ENCODE measurements around the gene SF3B2.

The SF3B2 gene

DNA sequence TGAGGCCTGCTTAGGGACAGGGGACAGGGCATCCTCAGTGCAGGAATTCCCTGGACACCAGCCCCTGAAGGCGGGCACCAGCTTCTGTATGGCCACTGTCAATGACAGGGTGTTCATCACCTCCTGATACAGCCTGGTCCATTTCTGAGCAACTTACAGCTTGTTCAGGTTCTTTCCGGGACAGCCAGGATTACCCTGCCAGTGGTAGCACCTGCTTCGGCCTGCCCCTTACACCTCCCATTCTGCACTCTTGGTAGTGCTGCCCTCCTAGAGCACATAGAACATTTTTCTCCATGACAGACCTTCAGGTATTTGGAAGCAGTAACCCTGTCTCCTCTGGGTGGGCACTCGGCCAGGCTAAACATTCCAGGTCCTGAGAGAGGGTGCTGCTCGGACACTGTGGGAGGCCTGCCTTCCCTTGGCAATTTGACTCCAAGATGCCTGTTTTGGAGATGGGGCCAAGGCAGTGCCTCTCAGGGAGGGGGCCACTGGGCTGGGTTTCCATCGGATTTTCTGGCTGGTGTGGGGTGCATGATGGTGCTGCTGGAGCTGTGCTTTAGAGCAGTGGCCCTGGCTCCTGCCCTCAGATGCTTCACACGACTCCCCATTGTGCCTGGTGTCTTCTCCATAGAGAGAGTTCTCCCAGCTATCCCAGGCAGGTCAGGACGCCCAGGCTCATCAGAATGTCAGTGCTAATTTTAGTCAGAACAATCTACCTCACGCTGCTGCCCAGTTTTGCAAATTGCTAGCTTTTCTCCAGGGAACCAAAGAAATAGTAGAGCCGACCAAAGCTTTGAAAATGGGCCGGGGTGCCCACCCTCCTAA, 4.4 kb upstream of the SF3B2 start:
- Histone ChIP-seq H3K27me3 (ENCODE audit: control insufficient read depth, insufficient read depth, low read length, poor library complexity, severe bottlenecking) (no peaks in the 10 kb centered on the region), H3K9me3 (ENCODE audit: control insufficient read depth, low read length) (no peaks in the 10 kb centered on the region), H3K4me3 (ENCODE audit: insufficient read depth, low read depth, low read length) (peak overlapping the region; percentile 59), H3K4me1 (ENCODE audit: control insufficient read depth, insufficient read depth, low read length) (peaks cover 26% of the 10 kb centered on the region), H3K36me3 (ENCODE audit: control insufficient read depth, insufficient read depth, low read length) (peaks cover 9% of the 10 kb centered on the region), H3K27ac (ENCODE audit: insufficient read depth, low read depth, low read length, poor library complexity, severe bottlenecking) (no peak overlapping the region)
- 81 to 82% methylated on average over 11 of the region's 11 CpGs for WGBS, 2 experiments

GRCh38 chr11:66048547-66049323, 3.4 kb upstream of the SF3B2 start, which contains the start of gene GAL3ST3:
Gene GAL3ST3, minus strand, starts transcription at chr11:66049161. Its CDS starts 3,746 bp downstream, at chr11:66045415.
- H3K4me1 ChIP-seq (ENCODE audit: control insufficient read depth, insufficient read depth, low read length), result peaks cover 34% of the 10 kb centered on the region
- peak within 1 kb of the TSS; percentile 59 for H3K4me3 ChIP-seq (ENCODE audit: insufficient read depth, low read depth, low read length)
- no peaks in the 10 kb centered on the region for H3K9me3 ChIP-seq (ENCODE audit: control insufficient read depth, low read length)
- WGBS, 2 experiments, result 2 to 3% methylated on average over 37 to 39 of the region's 39 CpGs
- peaks cover 3% of the 10 kb centered on the region for H3K36me3 ChIP-seq (ENCODE audit: control insufficient read depth, insufficient read depth, low read length)
- no peaks in the 10 kb centered on the region for H3K27me3 ChIP-seq (ENCODE audit: control insufficient read depth, insufficient read depth, low read length, poor library complexity, severe bottlenecking)
- H3K27ac ChIP-seq (ENCODE audit: insufficient read depth, low read depth, low read length, poor library complexity, severe bottlenecking), result peak within 1 kb of the TSS; percentile 5

- H3K4me1 ChIP-seq (ENCODE audit: control insufficient read depth, insufficient read depth, low read length), result peaks cover 31% of the 10 kb centered on the region
- H3K36me3 ChIP-seq (ENCODE audit: control insufficient read depth, insufficient read depth, low read length), result peaks cover 18% of the 10 kb centered on the region
- H3K27me3 ChIP-seq (ENCODE audit: control insufficient read depth, insufficient read depth, low read length, poor library complexity, severe bottlenecking), result no peaks in the 10 kb centered on the region
- no peaks in the 10 kb centered on the region for H3K9me3 ChIP-seq (ENCODE audit: control insufficient read depth, low read length)
- peak overlapping the region; percentile 90 for H3K27ac ChIP-seq (ENCODE audit: insufficient read depth, low read depth, low read length, poor library complexity, severe bottlenecking)
- 80 to 91% methylated on average over 4 to 5 of the region's 5 CpGs for WGBS, 2 experiments
- no peak overlapping the region for H3K4me3 ChIP-seq (ENCODE audit: insufficient read depth, low read depth, low read length)
These were observed 1.5 kb upstream of the SF3B2 start for GRCh38 chr11:66050581-66051231.

- Histone ChIP-seq H3K36me3 (ENCODE audit: control insufficient read depth, insufficient read depth, low read length) (peaks cover 24% of the 10 kb centered on the region), H3K4me1 (ENCODE audit: control insufficient read depth, insufficient read depth, low read length) (peaks cover 31% of the 10 kb centered on the region), H3K4me3 (ENCODE audit: insufficient read depth, low read depth, low read length) (peak overlapping the region; percentile 88), H3K27me3 (ENCODE audit: control insufficient read depth, insufficient read depth, low read length, poor library complexity, severe bottlenecking) (no peaks in the 10 kb centered on the region), H3K9me3 (ENCODE audit: control insufficient read depth, low read length) (no peaks in the 10 kb centered on the region), H3K27ac (ENCODE audit: insufficient read depth, low read depth, low read length, poor library complexity, severe bottlenecking) (peak overlapping the region; percentile 90)
- WGBS, 2 experiments, result 25 to 30% methylated on average over 12 of the region's 12 CpGs
These were observed 796 bp upstream of the SF3B2 start for GRCh38 chr11:66051371-66051765.

GRCh38 chr11:66052664-66052982, 459 bp downstream of the SF3B2 start:
- Histone ChIP-seq H3K27me3 (ENCODE audit: control insufficient read depth, insufficient read depth, low read length, poor library complexity, severe bottlenecking) (no peaks in the 10 kb centered on the region), H3K4me1 (ENCODE audit: control insufficient read depth, insufficient read depth, low read length) (peaks cover 27% of the 10 kb centered on the region), H3K9me3 (ENCODE audit: control insufficient read depth, low read length) (no peaks in the 10 kb centered on the region), H3K27ac (ENCODE audit: insufficient read depth, low read depth, low read length, poor library complexity, severe bottlenecking) (no peak overlapping the region), H3K36me3 (ENCODE audit: control insufficient read depth, insufficient read depth, low read length) (peaks cover 37% of the 10 kb centered on the region), H3K4me3 (ENCODE audit: insufficient read depth, low read depth, low read length) (peak overlapping the region; percentile 88)
- WGBS, 2 experiments, result 1% methylated on average over 17 of the region's 17 CpGs

- H3K4me1 ChIP-seq (ENCODE audit: control insufficient read depth, insufficient read depth, low read length), result peaks cover 18% of the 10 kb centered on the region
- WGBS, 2 experiments, result 95 to 96% methylated on average over 7 of the region's 7 CpGs
- no peak overlapping the region for H3K4me3 ChIP-seq (ENCODE audit: insufficient read depth, low read depth, low read length)
- no peak overlapping the region for H3K27ac ChIP-seq (ENCODE audit: insufficient read depth, low read depth, low read length, poor library complexity, severe bottlenecking)
- H3K36me3 ChIP-seq (ENCODE audit: control insufficient read depth, insufficient read depth, low read length), result peaks cover 59% of the 10 kb centered on the region
- no peaks in the 10 kb centered on the region for H3K27me3 ChIP-seq (ENCODE audit: control insufficient read depth, insufficient read depth, low read length, poor library complexity, severe bottlenecking)
- H3K9me3 ChIP-seq (ENCODE audit: control insufficient read depth, low read length), result no peaks in the 10 kb centered on the region
These were observed 2.9 kb downstream of the SF3B2 start for GRCh38 chr11:66055021-66055420.

DNA sequence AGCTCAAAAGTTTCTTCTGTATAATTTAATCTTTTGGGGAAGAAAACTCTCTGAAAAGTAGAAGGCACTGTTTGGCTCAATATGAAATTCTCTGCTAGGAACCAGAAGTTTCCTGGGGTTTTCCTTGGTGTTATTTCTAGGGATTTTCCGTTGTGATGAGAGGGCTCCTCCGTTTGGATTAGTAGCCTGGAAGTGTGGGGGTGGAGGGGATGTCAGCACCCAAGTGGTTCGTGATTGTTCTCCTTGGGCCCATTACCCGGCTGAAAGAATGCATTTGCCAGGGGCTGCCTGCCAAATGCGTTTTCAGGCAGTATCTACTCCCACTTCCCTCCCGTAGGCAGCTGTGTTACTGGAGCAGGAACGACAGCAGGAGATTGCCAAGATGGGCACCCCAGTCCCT, 4.3 kb downstream of the SF3B2 start:
- H3K27ac ChIP-seq (ENCODE audit: insufficient read depth, low read depth, low read length, poor library complexity, severe bottlenecking), result no peak overlapping the region
- H3K4me1 ChIP-seq (ENCODE audit: control insufficient read depth, insufficient read depth, low read length), result peaks cover 9% of the 10 kb centered on the region
- H3K27me3 ChIP-seq (ENCODE audit: control insufficient read depth, insufficient read depth, low read length, poor library complexity, severe bottlenecking), result no peaks in the 10 kb centered on the region
- peaks cover 73% of the 10 kb centered on the region for H3K36me3 ChIP-seq (ENCODE audit: control insufficient read depth, insufficient read depth, low read length)
- no peaks in the 10 kb centered on the region for H3K9me3 ChIP-seq (ENCODE audit: control insufficient read depth, low read length)
- 92 to 93% methylated on average over 7 of the region's 7 CpGs for WGBS, 2 experiments
- no peak overlapping the region for H3K4me3 ChIP-seq (ENCODE audit: insufficient read depth, low read depth, low read length)

GRCh38 chr11:66059966-66060680, 8.0 kb downstream of the SF3B2 start:
- Histone ChIP-seq H3K36me3 (ENCODE audit: control insufficient read depth, insufficient read depth, low read length) (peaks cover 90% of the 10 kb centered on the region), H3K27ac (ENCODE audit: insufficient read depth, low read depth, low read length, poor library complexity, severe bottlenecking) (no peak overlapping the region), H3K4me3 (ENCODE audit: insufficient read depth, low read depth, low read length) (no peak overlapping the region), H3K9me3 (ENCODE audit: control insufficient read depth, low read length) (no peaks in the 10 kb centered on the region), H3K27me3 (ENCODE audit: control insufficient read depth, insufficient read depth, low read length, poor library complexity, severe bottlenecking) (no peaks in the 10 kb centered on the region), H3K4me1 (ENCODE audit: control insufficient read depth, insufficient read depth, low read length) (no peaks in the 10 kb centered on the region)
- 84% methylated on average over 8 of the region's 8 CpGs for WGBS, 2 experiments

DNA sequence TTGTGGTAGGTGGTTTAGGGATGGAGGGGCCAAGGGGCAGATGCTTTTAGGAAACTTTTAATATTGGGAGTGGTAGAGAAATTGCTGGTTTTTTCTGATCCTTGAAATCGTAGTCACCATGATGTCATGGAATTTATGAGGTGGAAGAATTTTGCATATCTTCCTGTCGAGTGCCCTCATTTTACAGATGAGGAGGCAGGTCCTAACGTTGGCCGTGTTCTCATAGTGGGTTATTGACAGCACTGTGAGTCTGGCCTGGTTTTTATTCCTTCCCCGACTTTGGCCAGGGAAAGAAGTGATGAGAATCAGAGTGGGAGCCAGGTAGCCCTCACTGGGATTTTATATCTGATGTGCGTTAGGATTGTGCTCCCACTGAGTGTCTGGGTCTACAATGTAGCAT, 9.1 kb downstream of the SF3B2 start:
- no peaks in the 10 kb centered on the region for H3K4me1 ChIP-seq (ENCODE audit: control insufficient read depth, insufficient read depth, low read length)
- H3K36me3 ChIP-seq (ENCODE audit: control insufficient read depth, insufficient read depth, low read length), result peaks cover 87% of the 10 kb centered on the region
- no peaks in the 10 kb centered on the region for H3K9me3 ChIP-seq (ENCODE audit: control insufficient read depth, low read length)
- WGBS, 2 experiments, result 95% methylated on average over 6 of the region's 6 CpGs
- H3K27ac ChIP-seq (ENCODE audit: insufficient read depth, low read depth, low read length, poor library complexity, severe bottlenecking), result no peak overlapping the region
- H3K4me3 ChIP-seq (ENCODE audit: insufficient read depth, low read depth, low read length), result no peak overlapping the region
- H3K27me3 ChIP-seq (ENCODE audit: control insufficient read depth, insufficient read depth, low read length, poor library complexity, severe bottlenecking), result no peaks in the 10 kb centered on the region

Measured in ectodermal cell (in vitro differentiated cells).